Measurements from ENCODE around the gene HMG20A.

- no peak for TF ChIP-seq REST (IDR thresholded peaks at IDR 0.05; ENCODE audit: insufficient read depth in 1 of 2, low read depth in 2 of 2, low read length in 2 of 2)
- TF ChIP-seq POLR2AphosphoS5 (IDR thresholded peaks at IDR 0.05; ENCODE audit: low read depth, low read length), result no peak
- TF ChIP-seq FOXP2 (optimal IDR thresholded peaks at IDR 0.05; ENCODE audit: borderline replicate concordance, extremely low read depth, extremely low read length, insufficient read depth), result no peak
Measured at GRCh38 chr15:77494964-77495363, 74.3 kb downstream of the HMG20A start.
